Body of pancreas (tissue), 4 donors: ENCODE data around the gene ELP4. TPM values are rescaled to one million over a fixed set of nuclear protein-coding genes. Genes with fewer than 3 reads are reported as not detected.

Experiments used
- ATAC-seq: fragments of 150-250 bp; one replicate; pipeline ENCODE4 v1.9.1; 2016
- DNase-seq, 4 donors: peaks; one replicate each; pipeline ENCODE4 v3.0.0-alpha.2; 2019
- H3K27ac ChIP-seq, 4 donors: fragments of 200-600 bp; sonication (generic); 1 replicate in 3 of 4; 2 replicates in 1 of 4; pipeline versions ENCODE4 v1.5.1 to v1.6.1; 2016 to 2019; ENCODE audit warnings: mild to moderate bottlenecking in 1 of 4, mixed read lengths in 1 of 4, moderate library complexity in 1 of 4
- H3K27me3 ChIP-seq, 2 donors: fragments of 200-600 bp; sonication (generic); one replicate each; pipeline ENCODE4 v1.6.0; 2016; ENCODE audit warnings: mild to moderate bottlenecking in 1 of 2
- H3K36me3 ChIP-seq, 2 donors: fragments of 200-600 bp; sonication (generic); replicated peaks in 1 of 2; 2 replicates each; pipeline ENCODE4 v1.5.1; 2016; ENCODE audit warnings: low read depth in 2 of 2; ENCODE audit not compliant: insufficient read depth in 1 of 2
- H3K4me1 ChIP-seq: fragments of 200-600 bp; sonication (generic); one replicate; pipeline ENCODE4 v1.6.0; 2016
- H3K4me3 ChIP-seq, 2 donors: fragments of 200-600 bp; sonication (generic); 1 replicate in 1 of 2; 2 replicates in 1 of 2; pipeline ENCODE4 v1.5.1; 2016 to 2019
- H3K9me3 ChIP-seq, 3 donors: fragments of 200-600 bp; sonication (generic); 1 replicate in 2 of 3; 2 replicates in 1 of 3; pipeline ENCODE4 v1.5.1; 2016
- CTCF ChIP-seq, 7 experiments: fragments of 450-650 bp in 4 of 7; fragments of 200-600 bp in 3 of 7; sonication (generic) in 3 of 7; IDR thresholded peaks; one replicate each; pipeline ENCODE4 v1.5.1; 2016 to 2019; ENCODE audit warnings: antibody characterized with exemption in 7 of 7
- POLR2A ChIP-seq, 3 donors: fragments of 450-650 bp; IDR thresholded peaks; one replicate each; pipeline ENCODE4 v1.6.1; 2016; ENCODE audit warnings: antibody characterized with exemption in 3 of 3, mild to moderate bottlenecking in 2 of 3
- WGBS, 2 donors: methylation state at CpG; one replicate each; pipeline ENCODE4 v1.1.5; 2017; 5-methylcytosine and 5-hydroxymethylcytosine counted together
- intact Hi-C: fragments of 100-400 bp; cut with DNase I; formaldehyde crosslinking; loops from one replicate; pipeline ENCODE4 v1.15.1; 2023
- total RNA-seq, 2 donors: library from RNA; depleted of rRNA; stranded (reverse); fragments of >200 nt; gene quantifications; one replicate each; pipeline ENCODE4 v1.1.0, GENCODE V29; 2016

The ELP4 gene
- total RNA-seq, 2 donors from 2014 or later: 20.2 to 33.3 TPM

GRCh38 chr11:31699066-31699465 is 189.5 kb downstream of the ELP4 start:
- ATAC-seq: no peak
- H3K27ac ChIP-seq: no peak overlapping the region
- no peaks in the 10 kb centered on the region for H3K27me3 ChIP-seq
- no peak overlapping the region for H3K4me3 ChIP-seq
- H3K9me3 ChIP-seq: no peaks in the 10 kb centered on the region
- TF ChIP-seq POLR2A (IDR thresholded peaks at IDR 0.05) (no peak), CTCF (IDR thresholded peaks at IDR 0.05) (no peak)
- DNase-seq: no peak
- intact Hi-C loops: no loop called here
- WGBS, 2 donors: 100% methylated on average over 1 of the region's 1 CpG
- H3K4me1 ChIP-seq: no peaks in the 10 kb centered on the region
- H3K36me3 ChIP-seq: no peaks in the 10 kb centered on the region

DNA sequence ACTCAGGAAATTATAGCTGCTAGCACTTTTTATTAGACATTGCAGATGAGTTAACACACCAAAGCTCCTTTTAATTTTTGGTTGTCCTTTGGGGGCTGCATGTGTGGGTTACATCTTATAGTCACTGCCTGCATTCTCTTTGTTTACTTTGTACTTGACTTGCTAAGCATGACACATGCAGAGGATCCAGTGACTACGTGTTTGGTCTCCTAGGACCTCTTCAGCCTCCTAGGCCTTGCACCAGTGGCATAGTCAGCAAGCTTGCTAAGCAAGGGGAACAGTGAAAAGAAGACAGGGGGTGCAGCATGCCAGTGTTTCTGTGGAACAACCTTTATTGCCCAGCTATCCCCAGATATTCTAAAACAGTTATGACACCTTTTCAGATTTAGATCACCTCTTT is 193.4 kb downstream of the ELP4 start:
- DNase-seq (no peak), ATAC-seq (no peak)
- no peaks in the 10 kb centered on the region for H3K27me3 ChIP-seq
- intact Hi-C loops: no loop called here
- H3K9me3 ChIP-seq: no peaks in the 10 kb centered on the region
- H3K27ac ChIP-seq: no peak overlapping the region
- WGBS, 2 donors: 53 to 79% methylated on average over 1 of the region's 1 CpG
- no peaks in the 10 kb centered on the region for H3K4me1 ChIP-seq
- no peak overlapping the region for H3K4me3 ChIP-seq
- H3K36me3 ChIP-seq: no peaks in the 10 kb centered on the region
- TF ChIP-seq CTCF (IDR thresholded peaks at IDR 0.05): no peak
- TF ChIP-seq POLR2A (IDR thresholded peaks at IDR 0.05): no peak

DNA sequence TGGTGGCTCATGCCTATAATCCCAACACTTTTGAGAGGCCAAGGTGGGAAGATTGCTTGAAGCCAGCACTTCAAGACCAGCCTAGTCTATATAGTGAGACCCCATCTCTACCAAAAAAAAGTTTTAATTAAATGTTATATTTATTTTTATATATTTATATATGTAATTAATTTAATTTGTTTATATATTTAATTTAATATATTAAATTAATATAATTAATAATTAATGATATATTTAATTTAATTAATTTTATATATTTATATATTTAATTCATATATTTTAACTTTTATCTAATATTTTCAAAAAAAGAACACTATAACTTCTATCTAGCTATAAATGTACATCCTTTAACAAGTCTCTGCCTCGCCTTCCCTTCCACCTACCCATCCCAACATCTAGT is 196.8 kb downstream of the ELP4 start:
- no peaks in the 10 kb centered on the region for H3K4me1 ChIP-seq
- H3K9me3 ChIP-seq: no peaks in the 10 kb centered on the region
- H3K4me3 ChIP-seq: no peak overlapping the region
- ATAC-seq (no peak), DNase-seq (no peak)
- WGBS, 2 donors: 95 to 100% methylated on average over 1 of the region's 1 CpG
- H3K27me3 ChIP-seq: no peaks in the 10 kb centered on the region
- no peak for TF ChIP-seq CTCF (IDR thresholded peaks at IDR 0.05)
- no peak for TF ChIP-seq POLR2A (IDR thresholded peaks at IDR 0.05)
- no peaks in the 10 kb centered on the region for H3K36me3 ChIP-seq
- H3K27ac ChIP-seq: no peak overlapping the region
- intact Hi-C loops: no loop called here

- Histone ChIP-seq H3K4me3 (no peak overlapping the region), H3K27ac (no peak overlapping the region), H3K27me3 (no peaks in the 10 kb centered on the region), H3K4me1 (no peaks in the 10 kb centered on the region), H3K9me3 (no peaks in the 10 kb centered on the region), H3K36me3 (no peaks in the 10 kb centered on the region)
- TF ChIP-seq POLR2A (IDR thresholded peaks at IDR 0.05) (no peak), CTCF (IDR thresholded peaks at IDR 0.05) (no peak)
- DNase-seq: no peak
- WGBS, 2 donors: 42 to 51% methylated on average over 2 of the region's 2 CpGs
- intact Hi-C loops: no loop called here
- ATAC-seq: no peak
These were observed 201.6 kb downstream of the ELP4 start for GRCh38 chr11:31711137-31711536.

DNA sequence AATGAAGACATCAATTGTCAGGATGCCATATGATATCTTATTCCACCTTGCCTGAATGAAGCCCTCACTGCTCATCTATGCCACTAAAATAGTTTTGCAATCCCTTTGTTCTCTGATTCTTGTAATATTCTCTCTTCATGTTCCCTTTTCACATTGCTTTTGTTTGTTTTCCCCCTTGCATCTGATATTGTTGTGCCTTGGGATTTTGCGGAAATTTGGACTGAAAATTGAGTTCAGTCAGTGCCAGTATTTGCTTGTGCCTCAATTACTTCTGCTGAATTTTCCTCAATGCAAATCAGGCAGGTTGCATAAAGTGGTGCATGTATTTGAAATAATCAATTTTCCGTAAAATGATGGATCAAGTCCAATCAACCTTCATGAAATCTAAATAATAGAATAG is 203.3 kb downstream of the ELP4 start:
- TF ChIP-seq POLR2A (IDR thresholded peaks at IDR 0.05): no peak
- no peak for TF ChIP-seq CTCF (IDR thresholded peaks at IDR 0.05)
- Histone ChIP-seq H3K4me1 (no peaks in the 10 kb centered on the region), H3K4me3 (no peak overlapping the region), H3K27ac (no peak overlapping the region), H3K9me3 (no peaks in the 10 kb centered on the region), H3K27me3 (no peaks in the 10 kb centered on the region), H3K36me3 (no peaks in the 10 kb centered on the region)
- no peak for ATAC-seq
- intact Hi-C loops: no loop called here
- 97 to 100% methylated on average over 2 of the region's 2 CpGs for WGBS, 2 donors
- DNase-seq: no peak
